Measurements from ENCODE around the gene SCFD1.
"Not testable (repeated sequence)": the region's sequence is repeated elsewhere in the genome, so short reads cannot be mapped to it uniquely, and the experiment has no call there.

GRCh38 chr14:30604696-30605095, 17.4 kb upstream of the SCFD1 start:
- TF ChIP-seq POLR2AphosphoS2 (IDR thresholded peaks at IDR 0.05; ENCODE audit: low read depth, low read length); POLR2AphosphoS5 (IDR thresholded peaks at IDR 0.05; ENCODE audit: low read length); EP300 (IDR thresholded peaks at IDR 0.05; ENCODE audit: borderline replicate concordance in 1 of 2, control insufficient read depth in 1 of 2, low read depth in 2 of 2, low read length in 2 of 2); PAX5 (IDR thresholded peaks at IDR 0.05; ENCODE audit: borderline replicate concordance, low read depth, low read length); SIX5 (IDR thresholded peaks at IDR 0.05; ENCODE audit: low read depth, low read length, severe bottlenecking); ZSCAN29 (IDR thresholded peaks at IDR 0.05); EZH2 (IDR thresholded peaks at IDR 0.05; ENCODE audit: borderline replicate concordance, control insufficient read depth, low read depth, low read length); CTCF (IDR thresholded peaks at IDR 0.05 in 2 of 3, conservative IDR thresholded peaks at IDR 0.05 in 1 of 3; ENCODE audit: control insufficient read depth in 2 of 3, extremely low read depth in 1 of 3, insufficient read depth in 1 of 3, low read depth in 3 of 3, low read length in 3 of 3): not testable (repeated sequence)
